HG03521 (cell line): ENCODE results near the gene BAG5.
"Not testable (repeated sequence)": the region's sequence is repeated elsewhere in the genome, so short reads cannot be mapped to it uniquely, and the experiment has no call there.

Source experiments
- ATAC-seq: cut with Tn5 transposase; IDR thresholded peaks from one replicate; pipeline ENCODE4 v1.9.1; 2021; ENCODE audit warnings: mild to moderate bottlenecking, moderate library complexity; ENCODE audit not compliant: unreplicated experiment

The BAG5 gene

GRCh38 chr14:103512701-103513611, 49.5 kb downstream of the BAG5 start:
- ATAC-seq = no peak

- not testable (repeated sequence) for ATAC-seq
These were observed 50.3 kb downstream of the BAG5 start for GRCh38 chr14:103512180-103512579.

DNA sequence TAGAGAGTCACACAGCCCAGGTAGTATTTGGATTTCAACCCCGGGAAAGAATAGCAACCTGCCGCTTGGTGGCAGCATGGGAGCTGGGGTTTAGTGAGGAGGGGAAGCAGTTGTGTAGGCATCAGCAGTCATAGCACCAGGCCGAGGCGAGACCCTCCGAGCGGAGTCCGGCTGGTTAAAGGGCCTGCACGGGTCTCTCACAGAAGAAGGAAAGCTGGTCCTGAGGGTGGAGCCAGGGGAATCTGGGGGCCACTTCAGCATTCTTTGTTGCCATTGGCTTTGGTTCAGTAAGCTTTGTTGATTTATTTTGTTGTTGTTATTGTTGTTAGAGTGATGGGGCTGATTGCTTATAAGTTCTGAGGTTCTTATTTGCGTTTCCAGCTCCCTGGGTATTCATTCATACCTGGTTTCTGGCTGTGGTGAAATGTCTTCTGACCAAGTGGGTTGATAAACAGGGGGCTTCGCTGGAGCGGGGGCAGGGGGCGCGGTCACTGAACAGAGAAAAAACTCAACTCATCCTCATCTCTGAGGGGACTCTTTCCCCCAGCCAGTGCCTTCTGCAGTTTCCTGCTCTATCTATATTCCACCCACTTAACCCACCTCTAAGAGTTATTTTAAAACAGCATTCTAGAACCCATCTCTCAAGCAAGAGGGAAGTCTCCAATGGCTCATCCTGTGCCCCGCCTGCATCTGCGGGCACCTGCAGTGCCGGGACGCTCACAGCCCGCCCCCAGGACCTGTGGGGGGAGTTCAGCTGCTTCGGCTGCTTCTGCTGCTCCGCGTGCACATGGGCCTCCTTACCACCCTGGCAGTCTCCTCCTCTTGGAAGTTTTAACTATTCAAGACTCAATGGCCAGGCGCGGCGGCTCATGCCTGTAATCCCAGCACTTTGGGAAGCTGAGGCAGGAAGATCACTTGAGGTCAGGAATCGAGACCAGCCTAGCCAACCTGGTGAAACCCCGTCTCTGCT, 51.4 kb downstream of the BAG5 start:
- ATAC-seq = no peak

DNA sequence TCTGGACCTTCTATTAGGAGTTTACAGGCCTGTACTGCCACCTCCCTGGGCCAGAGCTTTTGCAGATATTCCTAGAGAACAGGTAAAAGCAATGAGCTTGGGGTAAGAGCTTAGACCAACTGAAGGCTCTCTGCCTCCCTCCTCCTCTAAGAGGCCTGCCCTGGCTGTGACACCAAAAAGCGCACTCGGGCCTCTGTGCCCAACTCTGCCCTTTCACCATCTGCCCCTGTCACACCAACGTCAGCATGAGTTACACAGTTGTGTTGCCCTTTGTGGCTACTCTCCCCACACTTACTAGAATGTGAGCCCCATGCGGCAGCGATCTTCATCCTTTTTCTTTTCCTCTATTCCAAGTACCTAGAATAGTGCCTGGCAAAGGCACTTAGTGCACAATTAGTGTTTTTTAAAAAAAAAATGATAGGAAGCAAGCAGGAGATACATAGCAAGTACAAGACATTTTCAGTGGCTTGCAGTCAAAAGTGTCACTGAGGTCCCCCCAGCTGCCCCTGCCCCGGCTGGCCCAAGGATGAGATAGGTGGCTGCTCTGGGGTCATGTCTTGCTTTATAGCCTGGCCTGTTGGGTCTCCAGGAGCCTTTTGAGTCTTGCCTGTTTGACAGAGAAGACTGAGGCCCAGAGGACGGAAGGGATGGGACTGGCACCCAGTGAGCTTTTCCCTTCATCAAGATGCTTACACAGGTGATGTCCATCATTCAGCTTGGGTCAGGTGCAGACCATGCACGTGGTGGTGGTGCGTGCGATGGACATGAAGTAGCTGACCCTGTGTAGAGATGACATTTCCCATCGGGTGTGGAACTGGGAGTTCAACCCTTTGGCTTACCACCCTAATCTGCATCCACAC, 52.4 kb downstream of the BAG5 start:
- ATAC-seq = no peak

DNA sequence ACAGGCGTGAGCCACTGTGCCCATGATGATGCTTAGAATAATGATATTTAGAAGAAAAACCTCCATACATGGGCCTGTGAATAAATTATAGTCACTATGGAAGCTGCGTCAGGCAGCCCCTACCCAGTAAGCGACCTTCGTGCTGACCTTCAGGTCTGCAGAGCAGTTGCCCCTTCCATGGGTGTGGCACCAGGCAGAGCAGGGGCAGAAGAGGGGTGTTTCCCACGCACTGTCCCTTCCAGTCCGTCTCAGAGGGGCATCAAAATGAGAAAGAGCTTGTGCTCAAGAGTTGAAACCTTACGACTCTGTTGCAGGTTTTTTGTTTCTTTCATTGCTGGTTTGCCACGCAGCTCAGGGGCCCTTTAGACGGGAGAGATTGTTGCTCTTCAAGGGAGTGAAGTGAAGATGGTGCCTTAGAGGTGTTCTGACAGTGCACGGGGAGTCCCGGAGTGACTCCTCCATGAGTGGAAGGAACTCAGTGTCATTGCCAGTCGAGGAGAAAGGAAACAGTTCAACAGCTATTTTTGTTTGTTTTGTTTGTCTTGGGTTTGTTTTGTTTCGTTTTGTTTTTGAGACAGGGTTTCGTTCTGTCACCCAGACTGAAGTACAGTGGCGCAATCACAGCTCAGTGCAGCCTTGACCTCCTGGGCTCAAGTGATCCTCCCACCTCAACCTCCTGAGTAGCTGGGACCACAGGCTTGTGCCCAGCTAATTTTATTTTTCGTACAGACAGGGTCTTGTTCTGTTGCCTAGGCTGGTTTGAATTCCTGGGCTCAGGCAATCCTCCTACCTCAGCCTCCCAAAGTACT, 53.7 kb downstream of the BAG5 start:
- ATAC-seq = no peak

GRCh38 chr14:103507751-103508150, 54.7 kb downstream of the BAG5 start:
- no peak for ATAC-seq
